Skeletal muscle tissue (tissue), 4 donors: ENCODE measurements around the gene FMR1. TPM values are rescaled to one million over a fixed set of nuclear protein-coding genes. Genes with fewer than 3 reads are reported as not detected.

ENCODE experiments used
- H3K27ac ChIP-seq: one replicate; pipeline ENCODE4 v1.7.0; 2013; ENCODE audit warnings: mild to moderate bottlenecking, low read depth, low read length, inconsistent platforms
- H3K27me3 ChIP-seq, 3 donors: one replicate each; pipeline ENCODE4 v1.7.0; 2013; ENCODE audit warnings: low read length in 3 of 3; ENCODE audit not compliant: control insufficient read depth in 3 of 3, insufficient read depth in 3 of 3
- H3K36me3 ChIP-seq, 3 donors: one replicate each; pipeline ENCODE4 v1.7.0; 2013; ENCODE audit warnings: low read length in 3 of 3; ENCODE audit not compliant: control insufficient read depth in 3 of 3, insufficient read depth in 3 of 3
- H3K4me1 ChIP-seq, 3 donors: one replicate each; pipeline ENCODE4 v1.7.0; 2013; ENCODE audit warnings: low read length in 3 of 3, mild to moderate bottlenecking in 3 of 3; ENCODE audit not compliant: control insufficient read depth in 3 of 3, insufficient read depth in 3 of 3
- H3K4me3 ChIP-seq, 3 donors: one replicate each; pipeline ENCODE4 v1.7.0; 2013; ENCODE audit warnings: low read length in 3 of 3
- H3K9ac ChIP-seq, 3 donors: one replicate each; pipeline ENCODE4 v1.7.0; 2013; ENCODE audit warnings: low read length in 3 of 3, mild to moderate bottlenecking in 3 of 3, moderate library complexity in 2 of 3, low read depth in 1 of 3
- H3K9me3 ChIP-seq, 3 donors: one replicate each; pipeline ENCODE4 v1.7.0; 2013; ENCODE audit warnings: low read length in 3 of 3; ENCODE audit not compliant: control insufficient read depth in 3 of 3
- total RNA-seq: library from RNA; depleted of rRNA; stranded (reverse); fragments of >200 nt; gene quantifications from one replicate; pipeline ENCODE4 v1.2.3, GENCODE V29; 2014
- donor health status: Osteomylitis.

Gene FMR1
- total RNA-seq, 1 donor from 2014 or later: 33.9 TPM

- no peaks in the 10 kb centered on the region for H3K27me3 ChIP-seq
- H3K4me3 ChIP-seq: no peak overlapping the region
- no peaks in the 10 kb centered on the region for H3K4me1 ChIP-seq
- H3K9me3 ChIP-seq: no peaks in the 10 kb centered on the region
- no peak overlapping the region for H3K9ac ChIP-seq
- H3K27ac ChIP-seq: no peak overlapping the region
- no peaks in the 10 kb centered on the region for H3K36me3 ChIP-seq
Observed at GRCh38 chrX:147897117-147897516, 14.6 kb upstream of the FMR1 start.

- Histone ChIP-seq H3K27me3 (no peaks in the 10 kb centered on the region), H3K36me3 (no peaks in the 10 kb centered on the region), H3K9me3 (no peaks in the 10 kb centered on the region), H3K9ac (no peak overlapping the region), H3K27ac (no peak overlapping the region), H3K4me1 (no peaks in the 10 kb centered on the region), H3K4me3 (no peak overlapping the region)
Observed at GRCh38 chrX:147898951-147899350, 12.8 kb upstream of the FMR1 start.

DNA sequence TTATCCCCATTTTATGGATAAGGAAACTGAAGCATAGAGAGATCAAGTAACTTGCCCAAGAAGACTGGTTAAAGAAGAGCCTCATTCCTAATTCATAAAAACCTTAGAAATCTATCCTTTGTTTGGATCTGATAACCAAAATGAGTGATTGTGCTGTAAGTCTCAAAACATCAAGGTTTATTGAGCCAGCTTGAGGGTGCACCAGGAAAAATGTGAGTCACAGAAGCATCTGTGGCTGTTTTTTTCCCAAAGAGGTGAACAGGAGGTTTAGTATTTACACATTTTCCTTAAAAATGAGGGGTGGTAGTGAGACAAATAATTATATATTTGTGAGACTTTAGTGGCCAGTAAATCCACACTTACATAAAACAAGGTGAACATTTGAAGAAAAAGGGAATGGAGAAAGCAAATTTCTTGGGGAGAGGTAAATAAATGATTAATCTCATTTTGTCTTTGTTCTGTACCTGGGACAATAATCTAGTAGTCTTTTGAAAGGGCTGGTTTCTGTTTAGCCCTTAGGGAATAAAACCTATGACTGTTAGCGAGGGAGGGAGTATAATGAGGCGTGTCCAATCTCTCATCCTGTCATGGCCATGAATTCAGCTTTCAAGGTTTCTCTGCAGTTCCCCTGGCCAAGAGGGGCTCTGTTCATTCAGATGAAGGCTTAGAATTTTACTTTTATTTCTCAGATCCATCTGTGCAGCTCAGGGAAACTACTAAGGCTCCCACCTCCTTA, 12.2 kb upstream of the FMR1 start:
- no peaks in the 10 kb centered on the region for H3K36me3 ChIP-seq
- H3K4me1 ChIP-seq: no peaks in the 10 kb centered on the region
- no peak overlapping the region for H3K4me3 ChIP-seq
- H3K27me3 ChIP-seq: no peaks in the 10 kb centered on the region
- no peak overlapping the region for H3K27ac ChIP-seq
- no peak overlapping the region for H3K9ac ChIP-seq
- H3K9me3 ChIP-seq: no peaks in the 10 kb centered on the region

DNA sequence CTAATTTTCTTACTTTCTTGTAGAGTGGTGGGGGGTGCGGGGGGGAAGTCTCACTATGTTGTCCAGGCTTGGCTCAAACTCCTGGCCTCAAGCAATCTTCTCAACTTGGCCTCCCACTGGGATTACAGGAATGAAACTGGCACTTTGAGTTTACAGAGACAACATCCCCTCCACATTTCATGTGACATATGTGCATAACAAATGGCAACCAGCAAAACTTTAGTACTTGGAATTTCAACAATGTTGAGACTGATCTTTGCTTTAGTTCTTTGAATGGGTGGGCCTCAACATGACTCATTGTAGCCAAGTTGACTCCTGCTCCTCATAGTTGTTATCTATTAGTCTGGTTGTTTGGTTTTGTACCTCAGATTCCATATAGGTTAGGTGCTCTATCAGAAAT, 11.4 kb upstream of the FMR1 start:
- no peak overlapping the region for H3K27ac ChIP-seq
- no peaks in the 10 kb centered on the region for H3K27me3 ChIP-seq
- no peaks in the 10 kb centered on the region for H3K36me3 ChIP-seq
- H3K4me1 ChIP-seq: no peaks in the 10 kb centered on the region
- H3K9me3 ChIP-seq: no peaks in the 10 kb centered on the region
- H3K4me3 ChIP-seq: no peak overlapping the region
- H3K9ac ChIP-seq: no peak overlapping the region

GRCh38 chrX:147901461-147902126, 10.1 kb upstream of the FMR1 start:
- Histone ChIP-seq H3K27me3 (no peaks in the 10 kb centered on the region), H3K4me1 (no peaks in the 10 kb centered on the region), H3K9me3 (no peaks in the 10 kb centered on the region), H3K9ac (no peak overlapping the region), H3K36me3 (no peaks in the 10 kb centered on the region), H3K4me3 (no peak overlapping the region), H3K27ac (no peak overlapping the region)

GRCh38 chrX:147902270-147902669, 9.4 kb upstream of the FMR1 start:
- Histone ChIP-seq H3K9me3 (no peaks in the 10 kb centered on the region), H3K36me3 (no peaks in the 10 kb centered on the region), H3K27me3 (no peaks in the 10 kb centered on the region), H3K27ac (no peak overlapping the region), H3K4me3 (no peak overlapping the region), H3K9ac (no peak overlapping the region), H3K4me1 (no peaks in the 10 kb centered on the region)

GRCh38 chrX:147908106-147908505, 3.6 kb upstream of the FMR1 start:
- Histone ChIP-seq H3K4me1 (peaks cover 0 to 5% (median 0%) of the 10 kb centered on the region in 3 donors), H3K9ac (no peak overlapping the region)

DNA sequence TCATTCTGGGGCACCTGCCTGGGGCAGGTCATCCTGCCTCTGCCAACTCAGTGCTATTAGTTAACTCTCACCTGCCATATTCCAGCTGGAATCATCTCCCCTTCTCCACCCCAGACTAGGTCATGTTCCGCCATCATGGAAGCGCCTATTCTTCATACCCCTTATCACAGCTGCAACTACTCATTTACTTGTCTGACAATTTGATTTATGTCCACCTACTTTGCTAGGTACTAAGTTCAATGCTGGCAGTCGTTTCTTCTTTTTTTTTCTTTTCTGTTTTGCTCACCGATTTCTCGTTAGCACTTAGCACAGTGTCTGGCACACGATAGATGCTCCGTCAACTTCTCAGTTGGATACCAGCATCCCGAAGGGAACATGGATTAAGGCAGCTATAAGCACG, 1.1 kb upstream of the FMR1 start:
- Histone ChIP-seq H3K27me3 (no peaks in the 10 kb centered on the region), H3K4me1 (peaks cover 0 to 5% (median 2%) of the 10 kb centered on the region in 3 donors), H3K27ac (no peak overlapping the region), H3K9ac (no peak overlapping the region), H3K36me3 (no peaks in the 10 kb centered on the region), H3K4me3 (no peak overlapping the region), H3K9me3 (no peaks in the 10 kb centered on the region)

More at GRCh38 chrX:147908106-147908505, 3.6 kb upstream of the FMR1 start:
- Histone ChIP-seq H3K9me3 (no peaks in the 10 kb centered on the region), H3K4me3 (no peak overlapping the region), H3K27ac (no peak overlapping the region), H3K27me3 (no peaks in the 10 kb centered on the region), H3K36me3 (no peaks in the 10 kb centered on the region)

DNA sequence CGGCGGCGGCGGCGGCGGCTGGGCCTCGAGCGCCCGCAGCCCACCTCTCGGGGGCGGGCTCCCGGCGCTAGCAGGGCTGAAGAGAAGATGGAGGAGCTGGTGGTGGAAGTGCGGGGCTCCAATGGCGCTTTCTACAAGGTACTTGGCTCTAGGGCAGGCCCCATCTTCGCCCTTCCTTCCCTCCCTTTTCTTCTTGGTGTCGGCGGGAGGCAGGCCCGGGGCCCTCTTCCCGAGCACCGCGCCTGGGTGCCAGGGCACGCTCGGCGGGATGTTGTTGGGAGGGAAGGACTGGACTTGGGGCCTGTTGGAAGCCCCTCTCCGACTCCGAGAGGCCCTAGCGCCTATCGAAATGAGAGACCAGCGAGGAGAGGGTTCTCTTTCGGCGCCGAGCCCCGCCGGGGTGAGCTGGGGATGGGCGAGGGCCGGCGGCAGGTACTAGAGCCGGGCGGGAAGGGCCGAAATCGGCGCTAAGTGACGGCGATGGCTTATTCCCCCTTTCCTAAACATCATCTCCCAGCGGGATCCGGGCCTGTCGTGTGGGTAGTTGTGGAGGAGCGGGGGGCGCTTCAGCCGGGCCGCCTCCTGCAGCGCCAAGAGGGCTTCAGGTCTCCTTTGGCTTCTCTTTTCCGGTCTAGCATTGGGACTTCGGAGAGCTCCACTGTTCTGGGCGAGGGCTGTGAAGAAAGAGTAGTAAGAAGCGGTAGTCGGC, 528 bp downstream of the FMR1 start:
- Histone ChIP-seq H3K27ac (peak overlapping the region; percentile 83), H3K9ac (peak overlapping the region; percentile 68 to 87 (median 73)), H3K4me3 (peak overlapping the region; percentile 73 to 75 (median 75)), H3K36me3 (no peaks in the 10 kb centered on the region), H3K9me3 (no peaks in the 10 kb centered on the region), H3K4me1 (peaks cover 0 to 5% (median 2%) of the 10 kb centered on the region in 3 donors), H3K27me3 (no peaks in the 10 kb centered on the region)

DNA sequence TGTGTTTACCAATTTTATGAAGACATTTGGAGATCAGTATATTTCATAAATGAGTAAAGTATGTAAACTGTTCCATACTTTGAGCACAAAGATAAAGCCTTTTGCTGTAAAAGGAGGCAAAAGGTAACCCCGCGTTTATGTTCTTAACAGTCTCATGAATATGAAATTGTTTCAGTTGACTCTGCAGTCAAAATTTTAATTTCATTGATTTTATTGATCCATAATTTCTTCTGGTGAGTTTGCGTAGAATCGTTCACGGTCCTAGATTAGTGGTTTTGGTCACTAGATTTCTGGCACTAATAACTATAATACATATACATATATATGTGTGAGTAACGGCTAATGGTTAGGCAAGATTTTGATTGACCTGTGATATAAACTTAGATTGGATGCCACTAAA, 1.9 kb downstream of the FMR1 start:
- Histone ChIP-seq H3K9ac (peak overlapping the region in 1 of 3 donors; percentile 87), H3K9me3 (no peaks in the 10 kb centered on the region), H3K36me3 (no peaks in the 10 kb centered on the region), H3K4me1 (peaks cover 3 to 9% (median 5%) of the 10 kb centered on the region in 3 donors), H3K27ac (no peak overlapping the region), H3K4me3 (no peak overlapping the region), H3K27me3 (no peaks in the 10 kb centered on the region)
